HG02870 (cell line): Measurements from ENCODE around the gene KCNS1.

Experiments
- ATAC-seq: cut with Tn5 transposase; IDR thresholded peaks from one replicate; pipeline ENCODE4 v1.9.1; 2021; ENCODE audit warnings: mild to moderate bottlenecking, moderate library complexity; ENCODE audit not compliant: unreplicated experiment

KCNS1 gene

GRCh38 chr20:45051204-45052060 lies 49.5 kb downstream of the KCNS1 start:
- no peak for ATAC-seq

GRCh38 chr20:45049904-45050471 lies 50.9 kb downstream of the KCNS1 start:
- ATAC-seq = no peak

GRCh38 chr20:45049438-45049837 lies 51.5 kb downstream of the KCNS1 start:
- ATAC-seq = no peak

GRCh38 chr20:45047581-45048119 lies 53.3 kb downstream of the KCNS1 start:
- ATAC-seq = no peak

GRCh38 chr20:45044601-45045000 lies 56.3 kb downstream of the KCNS1 start:
- ATAC-seq = no peak

GRCh38 chr20:45044084-45044573 lies 56.8 kb downstream of the KCNS1 start:
- no peak for ATAC-seq

- no peak for ATAC-seq
Measured at GRCh38 chr20:45042978-45043377, 57.9 kb downstream of the KCNS1 start.
